ENCODE measurements around the gene NACA2.

The NACA2 gene

DNA sequence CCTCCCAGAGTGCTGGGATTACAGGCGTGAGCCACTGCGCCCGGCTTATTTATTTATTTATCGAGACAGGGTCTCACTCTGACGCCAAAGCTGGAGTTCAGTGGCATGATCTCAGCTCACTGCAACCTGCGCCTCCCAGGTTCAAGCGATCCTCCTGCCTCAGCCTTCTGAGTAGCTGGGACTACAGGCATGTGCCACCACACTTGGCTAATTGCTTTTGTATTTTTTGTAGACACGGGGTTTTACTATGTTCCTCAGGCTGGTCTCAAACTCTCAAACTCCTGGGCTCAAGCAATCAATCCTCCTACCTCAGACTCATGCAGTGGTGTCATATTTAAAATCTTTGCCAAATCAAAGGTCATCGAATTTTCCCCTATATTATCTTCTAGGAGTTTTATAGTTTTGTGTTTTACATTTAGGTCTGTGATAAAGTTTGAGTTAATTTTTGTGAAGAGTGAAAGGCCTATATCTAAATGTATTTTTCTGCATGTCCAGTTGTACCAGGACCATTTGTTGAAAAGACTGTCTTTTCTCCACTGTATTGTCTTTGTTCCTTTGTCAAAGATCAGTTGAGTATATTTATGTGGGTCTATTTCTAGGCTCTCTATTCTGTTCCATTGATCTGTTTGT, 47.1 kb downstream of the NACA2 start:
- no peak for DNase-seq

DNA sequence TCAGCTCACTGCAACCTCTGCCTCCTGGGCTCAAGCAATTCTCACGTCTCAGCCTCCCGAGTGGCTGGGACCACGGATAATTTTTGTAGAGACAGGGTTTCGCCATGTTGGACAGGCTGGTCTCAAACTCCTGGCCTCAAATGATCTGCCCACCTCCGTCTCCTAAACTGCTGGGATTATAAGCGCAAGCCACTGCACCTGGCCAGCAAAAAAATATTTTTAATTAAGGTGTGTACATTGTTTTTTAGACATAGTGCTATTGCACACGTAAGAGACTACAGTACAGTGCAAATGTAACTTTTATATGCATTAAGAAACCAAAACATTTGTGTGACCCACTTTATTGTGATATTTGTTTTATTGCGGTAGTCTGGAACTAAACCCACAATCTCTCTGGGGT, 49.0 kb downstream of the NACA2 start:
- DNase-seq: no peak

DNA sequence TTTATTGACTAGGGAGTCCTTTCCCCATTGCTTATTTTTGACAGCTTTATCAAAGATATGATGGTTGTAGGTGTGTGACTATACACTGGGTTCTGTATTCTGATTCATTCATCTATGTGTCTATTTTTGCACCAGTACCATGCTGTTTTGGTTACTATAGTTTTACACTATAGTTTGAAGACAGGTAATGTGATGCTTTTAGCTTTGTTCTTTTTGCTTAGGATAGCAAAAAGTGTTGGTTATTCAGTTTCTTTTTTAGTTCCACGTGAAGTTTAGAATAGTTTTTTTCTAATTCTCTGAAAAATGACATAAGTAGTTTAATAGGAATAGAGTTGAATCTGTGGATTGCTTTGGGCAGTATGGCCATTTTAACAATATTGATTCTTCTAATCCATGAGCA, 50.1 kb downstream of the NACA2 start:
- DNase-seq: no peak
